Stimulated activated CD4-positive, alpha-beta T cell treated with anti-CD3 and anti-CD28 coated beads, Interleukin-1b, Interleukin-23, amount 100 ng/mL, for 4 hours (primary cell): ENCODE data around the gene GLI3.
A peak's percentile ranks its signal among the peaks of the same experiment; 100 is the strongest.

ENCODE experiments used
- DNase-seq, 2 donors: peaks; one replicate each; pipeline ENCODE4 v3.0.0-alpha.2; 2020; ENCODE audit warnings: low read depth in 2 of 2

The GLI3 gene

DNA sequence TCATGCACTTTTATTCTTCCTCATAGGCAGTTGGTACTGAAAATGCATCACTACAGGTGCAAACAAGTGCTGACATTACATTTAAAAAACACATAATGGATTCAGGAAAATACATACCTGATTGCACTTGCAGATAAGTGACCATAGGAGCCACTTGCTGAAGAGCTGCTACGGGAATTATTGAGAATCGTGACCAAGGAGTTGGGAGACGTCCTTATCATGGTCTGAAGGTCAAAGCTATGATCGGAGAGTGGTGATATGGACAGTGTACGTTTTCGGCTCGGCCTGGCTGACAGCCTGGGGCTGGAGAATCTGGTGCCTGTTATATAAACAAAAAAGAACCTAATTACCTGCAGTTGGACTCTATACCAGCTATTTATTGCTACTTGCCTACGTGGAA lies 197.1 kb downstream of the GLI3 start:
- no peak for DNase-seq

- no peak for DNase-seq
Measured at GRCh38 chr7:42035210-42035609, 201.8 kb downstream of the GLI3 start.

GRCh38 chr7:42033480-42033879 lies 203.5 kb downstream of the GLI3 start:
- no peak for DNase-seq

- DNase-seq, result no peak
Measured at GRCh38 chr7:42029405-42029804, 207.6 kb downstream of the GLI3 start.

DNA sequence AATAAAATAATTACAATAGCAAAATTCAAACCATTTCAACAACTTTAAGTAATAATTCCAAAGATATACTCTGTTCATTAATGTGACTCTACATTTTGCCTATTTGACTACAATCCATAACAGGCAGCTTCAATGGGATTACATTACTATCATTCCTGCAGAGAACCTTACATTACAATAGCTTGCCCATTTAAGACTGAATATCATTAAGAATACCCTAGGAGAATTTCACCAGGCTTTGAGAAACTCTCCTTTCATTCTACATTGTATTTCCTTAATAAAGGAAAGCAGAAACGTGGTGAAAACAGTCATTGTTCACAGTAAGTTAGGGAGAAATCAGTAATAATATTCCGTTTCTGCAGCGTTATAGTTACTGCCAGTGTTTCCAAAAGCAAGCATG lies 209.5 kb downstream of the GLI3 start:
- no peak for DNase-seq

GRCh38 chr7:42026622-42027197 lies 210.3 kb downstream of the GLI3 start:
- no peak for DNase-seq

DNA sequence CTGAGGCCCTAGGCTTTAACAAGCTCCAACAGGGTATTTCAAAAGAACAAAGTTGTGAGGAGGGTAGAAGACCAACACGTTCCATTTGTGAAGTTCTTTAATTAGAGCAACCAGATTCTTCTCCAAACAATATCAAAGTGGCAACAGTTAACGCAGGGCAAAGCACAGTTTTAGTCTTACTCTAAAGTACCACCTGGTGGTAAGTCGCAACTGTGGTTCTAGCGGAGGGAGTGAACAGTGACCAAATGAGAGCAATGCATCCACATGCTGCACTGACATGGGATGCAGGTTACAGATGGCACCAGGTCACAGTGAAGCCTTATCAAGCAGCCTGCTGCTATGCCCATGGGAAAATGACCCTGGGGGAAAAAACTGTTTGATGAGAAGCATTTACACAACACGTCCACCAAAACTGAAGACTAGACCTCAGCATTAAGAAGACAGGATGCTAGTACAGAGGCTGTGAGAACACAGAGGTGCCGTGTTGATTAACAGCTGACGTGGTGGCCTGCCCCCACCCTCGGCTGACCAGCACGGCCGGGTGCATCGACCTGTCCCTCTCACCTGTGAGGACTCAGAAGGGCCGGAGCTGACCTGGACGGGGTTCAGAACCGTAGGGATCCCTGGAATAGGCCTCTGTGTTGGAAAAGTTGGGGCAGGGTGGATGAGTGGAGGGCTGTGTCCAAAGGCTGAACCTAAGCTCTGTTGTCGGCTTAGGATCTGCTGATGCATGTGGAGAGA lies 211.2 kb downstream of the GLI3 start:
- no peak for DNase-seq

DNA sequence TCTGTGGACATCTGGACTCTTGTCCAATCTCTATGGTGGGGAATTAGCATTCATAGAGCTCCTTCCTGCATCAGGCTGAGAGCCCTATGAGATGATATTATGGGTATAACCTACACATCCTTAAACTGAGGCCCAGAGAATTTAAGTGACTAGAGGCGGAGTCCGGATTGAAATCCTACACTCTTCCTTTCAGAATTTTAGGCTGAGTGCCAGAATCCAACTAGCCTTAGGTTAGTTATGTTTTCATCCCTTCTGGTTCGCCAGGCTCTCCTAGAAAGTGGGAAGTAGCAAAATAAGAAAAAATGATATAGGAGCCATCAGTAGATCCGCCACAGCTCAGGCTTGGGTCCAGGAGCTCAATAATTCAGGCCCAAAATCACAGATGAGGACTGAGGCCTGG lies 212.5 kb downstream of the GLI3 start:
- DNase-seq, result no peak

- no peak for DNase-seq
Measured at GRCh38 chr7:42023262-42023661, 213.7 kb downstream of the GLI3 start.

DNA sequence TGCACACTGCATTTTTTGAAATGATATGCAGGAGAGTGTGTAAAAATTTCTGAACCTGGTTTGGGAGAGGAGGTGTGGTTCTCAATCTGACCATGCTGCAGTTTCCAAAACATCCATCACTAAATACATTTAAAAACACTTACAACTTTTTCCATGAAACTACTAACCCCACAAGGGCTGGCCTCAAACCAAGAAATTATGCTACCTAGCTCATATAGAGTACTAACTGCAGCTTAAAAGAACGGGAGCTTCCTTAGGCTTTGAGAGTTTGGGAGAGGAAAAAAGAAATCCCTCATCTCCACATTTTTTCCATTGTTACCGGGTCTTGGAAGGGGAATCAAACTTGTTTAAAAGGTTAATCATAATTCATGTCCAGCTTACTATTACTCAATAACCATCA lies 214.2 kb downstream of the GLI3 start:
- DNase-seq, result no peak

DNA sequence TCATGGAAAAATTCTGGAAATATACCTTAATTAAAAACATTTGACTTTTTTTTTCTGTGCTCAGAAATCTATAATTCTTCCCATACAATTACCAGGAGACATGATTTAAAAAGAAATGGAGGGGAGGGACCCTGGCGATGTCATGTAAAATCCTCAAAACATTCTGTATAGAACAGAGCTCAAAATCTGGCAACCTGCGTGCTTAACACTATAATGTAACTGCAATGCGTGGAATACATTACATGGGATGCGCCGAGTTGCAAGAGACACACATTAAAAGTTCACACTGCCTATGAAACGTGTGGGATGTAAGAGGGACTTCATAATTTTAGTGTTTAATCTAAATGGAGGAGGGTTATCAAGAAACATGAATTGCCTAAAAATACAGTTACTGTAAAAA lies 215.0 kb downstream of the GLI3 start:
- no peak for DNase-seq

- DNase-seq, result no peak
Measured at GRCh38 chr7:42021631-42022030, 215.4 kb downstream of the GLI3 start.

- DNase-seq, result no peak
Measured at GRCh38 chr7:42020061-42020460, 216.9 kb downstream of the GLI3 start.

DNA sequence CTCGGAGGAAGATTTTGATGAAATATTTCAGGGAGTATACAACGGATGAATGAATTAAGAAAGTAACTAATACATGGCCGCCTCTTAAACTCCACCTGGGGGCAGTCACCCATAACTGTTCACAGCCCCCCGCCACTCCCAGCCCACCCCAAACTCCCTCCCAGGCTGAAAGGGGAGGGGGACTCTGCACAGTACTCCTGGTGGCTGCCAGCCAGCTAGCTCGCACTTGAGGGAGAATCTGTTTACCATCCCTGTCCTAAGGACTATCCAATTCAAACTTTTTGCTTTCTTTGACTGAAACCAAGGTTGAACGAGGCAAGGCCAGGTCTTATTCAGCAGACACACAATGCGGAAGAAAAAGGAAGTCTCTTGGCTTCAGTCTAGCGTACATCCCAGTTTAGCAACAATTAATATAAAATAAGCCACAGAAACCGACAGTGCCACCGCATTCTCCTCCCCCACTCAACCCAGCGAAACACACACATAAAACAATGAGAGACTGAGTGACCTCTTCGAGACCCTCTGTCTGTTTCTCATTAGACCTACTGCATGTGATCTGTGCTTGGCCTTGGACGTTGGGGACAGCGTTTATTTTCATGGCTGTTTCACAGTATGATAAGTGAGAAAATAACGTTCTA lies 219.5 kb downstream of the GLI3 start:
- no peak for DNase-seq

DNA sequence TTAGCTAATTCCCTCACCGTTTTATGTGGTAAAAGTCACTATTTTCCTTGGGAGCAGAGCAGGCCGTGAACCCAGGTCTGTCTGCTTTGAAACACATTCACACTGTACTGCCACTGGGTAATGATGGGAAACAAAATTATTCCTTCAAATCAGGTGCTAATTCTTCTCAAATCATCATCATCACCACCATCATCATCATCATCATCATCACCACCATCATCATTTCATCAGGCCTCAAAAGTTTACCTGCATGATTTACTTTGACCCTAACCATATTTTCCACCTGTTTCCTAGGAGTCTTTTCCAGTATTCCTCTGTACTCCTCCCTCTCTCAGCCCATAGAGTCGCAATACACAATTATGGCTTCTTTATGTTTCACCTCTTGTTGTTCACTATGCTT lies 220.5 kb downstream of the GLI3 start:
- no peak for DNase-seq

- DNase-seq, result peak; percentile 0 to 3
Measured at GRCh38 chr7:42014625-42015618, 222.1 kb downstream of the GLI3 start.

GRCh38 chr7:42012786-42013360 lies 224.1 kb downstream of the GLI3 start:
- no peak for DNase-seq

- no peak for DNase-seq
Measured at GRCh38 chr7:42012313-42012712, 224.7 kb downstream of the GLI3 start.

DNA sequence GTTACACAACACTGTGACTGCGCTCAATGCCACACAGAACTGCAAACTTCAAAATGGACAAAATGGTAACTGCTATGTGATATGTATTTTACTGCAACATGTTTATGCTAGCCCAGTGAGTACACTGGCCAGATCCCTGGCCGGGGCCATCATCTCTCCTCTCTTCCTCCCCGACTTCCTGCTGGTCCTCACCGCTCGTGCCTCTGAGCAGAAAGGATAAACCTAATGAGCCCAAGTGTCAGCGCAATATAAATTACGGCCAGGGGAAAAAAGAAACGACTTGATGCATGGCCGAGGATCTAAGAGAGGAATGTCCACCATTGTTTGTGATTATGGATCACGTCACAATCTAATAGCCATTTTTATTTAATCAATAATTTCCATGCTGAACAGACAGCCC lies 225.2 kb downstream of the GLI3 start:
- no peak for DNase-seq

DNA sequence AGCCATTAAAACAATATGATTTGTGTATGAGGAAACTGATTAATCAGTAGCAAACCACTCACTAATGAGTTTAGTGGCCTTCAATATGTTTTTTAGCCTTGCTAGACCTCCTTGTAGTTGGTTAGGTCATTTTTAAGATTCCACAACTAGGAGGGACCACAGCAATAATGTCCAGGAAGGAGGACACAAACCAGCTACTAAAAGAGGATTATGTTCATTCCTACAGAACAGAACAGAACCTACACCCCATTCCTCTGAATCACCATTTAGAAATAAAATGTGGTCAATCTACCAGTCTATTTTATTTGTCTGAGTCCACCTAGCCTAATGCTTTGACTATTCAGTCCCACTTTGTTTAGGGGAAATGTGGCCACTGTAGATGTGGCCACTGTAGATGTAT lies 226.3 kb downstream of the GLI3 start:
- DNase-seq, result no peak

- DNase-seq, result no peak
Measured at GRCh38 chr7:42006801-42007513, 230.1 kb downstream of the GLI3 start.
